Posterior vena cava (tissue), 2 donors: ENCODE measurements around the gene RAMP1. TPM values are rescaled to one million over a fixed set of nuclear protein-coding genes. Genes with fewer than 3 reads are reported as not detected.
"Not testable (repeated sequence)": the region's sequence is repeated elsewhere in the genome, so short reads cannot be mapped to it uniquely, and the experiment has no call there.

Experiments used
- DNase-seq: peaks from one replicate; pipeline ENCODE4 v3.0.0-alpha.2; 2020; ENCODE audit warnings: low spot score
- intact Hi-C, 2 donors: fragments of 100-400 bp; cut with DNase I; formaldehyde crosslinking; loops; one replicate each; pipeline versions ENCODE4 v1.14.1 to v1.14.2; 2022 to 2023
- long read RNA-seq, 2 donors: library from polyadenylated mRNA; unstranded; transcript quantifications; one replicate each; pipeline ENCODE4 v2.0.0, GENCODE V29; 2020 to 2021
- total RNA-seq, 2 donors: library from RNA; stranded (reverse); fragmentation: NEBNext Ultra II Directional; extraction: Animal tissue kit (Norgen Biotek cat#: 25700); gene quantifications; one replicate each; pipeline ENCODE4 v1.2.1, GENCODE V29; 2021
- donor health status: DM: yes; HTN: yes; CAD: no.
- donor health status: DM: yes; HTN: yes; CAD: no.

RAMP1 gene
- total RNA-seq: 100 to 1,000 TPM; 114 to 116 TPM
- long read RNA-seq, donor 1, transcript RAMP1-201 (3 exons, 910 nt): major isoform, 28 of 40 reads
- long read RNA-seq, donor 1, partial matches to known transcripts: 1 of 40 reads
- long read RNA-seq, donor 1, other reads (novel, unspliced or antisense): 8 of 40 reads
- long read RNA-seq, donor 2, transcript RAMP1-201 (3 exons, 910 nt): major isoform, 56 of 67 reads
- long read RNA-seq, donor 2, partial matches to known transcripts: 3 of 67 reads
- long read RNA-seq, donor 2, other reads (novel, unspliced or antisense): 5 of 67 reads

DNA sequence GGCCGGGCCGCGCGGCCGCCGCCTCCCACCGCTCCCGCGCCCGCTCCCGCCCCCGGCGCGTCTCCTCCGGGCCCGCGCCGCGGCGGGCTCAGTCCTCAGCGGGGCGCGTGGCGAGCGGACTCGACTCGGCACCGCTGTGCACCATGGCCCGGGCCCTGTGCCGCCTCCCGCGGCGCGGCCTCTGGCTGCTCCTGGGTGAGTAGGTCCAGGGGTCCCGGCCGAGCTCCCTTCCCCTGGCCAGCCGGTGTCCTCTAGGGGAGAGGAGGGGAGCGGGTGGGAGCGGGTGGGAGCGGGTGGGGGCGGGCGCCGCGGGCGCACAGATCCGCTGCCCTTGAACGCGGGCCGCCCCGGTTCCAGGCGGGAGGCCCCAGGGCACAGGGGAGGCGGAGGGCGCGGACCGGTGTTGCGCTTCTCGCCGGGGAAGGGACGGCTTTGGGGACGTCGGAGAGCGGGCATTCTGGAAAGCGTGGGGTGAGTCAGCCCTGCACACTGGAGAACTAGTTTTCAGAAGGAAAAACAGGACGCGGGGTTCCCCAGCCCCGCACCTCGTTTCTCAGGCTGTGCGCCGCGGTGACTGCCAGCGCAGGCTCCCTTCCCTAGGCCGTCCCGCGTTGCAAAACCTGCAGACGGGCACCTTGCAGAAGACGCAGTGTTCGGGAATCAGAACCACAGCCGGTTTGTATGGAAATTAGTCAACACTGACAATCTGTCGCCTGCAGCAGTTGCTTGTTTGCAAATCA is at the start of gene RAMP1:
Gene RAMP1 (plus strand): TSS at position 91 of the 740 bp plus-strand sequence. CDS start 53 bp downstream, at position 144.
- intact Hi-C loops: loop anchor here (2.0 to 5.0 kb wide), 2 partner anchors 63 to 403 kb away; no protein-coding TSS in a partner anchor
- DNase-seq: no peak

DNA sequence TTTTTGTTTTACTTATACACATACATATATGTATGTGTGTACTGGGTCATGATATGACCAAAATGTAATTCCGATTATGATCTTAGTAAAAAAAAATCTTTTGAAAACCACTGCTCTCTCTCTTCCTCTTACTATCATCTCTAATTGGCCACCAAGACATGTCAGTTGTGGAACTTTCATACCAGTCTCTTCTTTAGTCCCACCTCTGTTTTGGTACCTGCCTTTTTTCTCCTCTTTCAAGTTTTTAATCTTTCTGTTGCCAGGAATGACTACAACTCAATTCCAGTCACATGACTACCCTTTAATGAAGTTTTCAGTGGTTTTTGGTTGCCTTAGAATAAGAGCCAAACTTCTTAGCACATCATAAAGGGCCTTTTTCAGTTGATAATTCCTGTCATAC is 43.8 kb upstream of the RAMP1 start:
- DNase-seq: no peak
- intact Hi-C loops: no loop called here

DNA sequence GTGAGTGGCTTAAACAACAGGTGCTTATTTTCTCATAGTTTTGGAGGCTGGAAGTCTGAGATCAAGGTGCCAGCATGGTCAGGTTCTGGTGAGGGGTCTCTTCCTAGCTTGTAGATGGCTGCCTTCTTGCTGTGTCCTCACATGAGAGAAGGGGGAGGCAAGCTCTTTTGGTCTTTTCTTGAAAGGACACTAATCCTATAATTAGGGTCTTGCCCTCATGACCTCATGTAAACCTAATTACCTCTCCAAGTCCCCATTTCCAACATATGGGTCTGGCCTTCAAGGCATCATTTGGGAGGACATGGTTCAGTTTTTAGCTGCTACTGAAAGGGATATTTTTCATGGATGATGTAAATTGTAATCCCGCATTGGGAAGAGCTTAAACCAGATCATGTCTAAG is 42.9 kb upstream of the RAMP1 start:
- intact Hi-C loops: no loop called here
- no peak for DNase-seq

DNA sequence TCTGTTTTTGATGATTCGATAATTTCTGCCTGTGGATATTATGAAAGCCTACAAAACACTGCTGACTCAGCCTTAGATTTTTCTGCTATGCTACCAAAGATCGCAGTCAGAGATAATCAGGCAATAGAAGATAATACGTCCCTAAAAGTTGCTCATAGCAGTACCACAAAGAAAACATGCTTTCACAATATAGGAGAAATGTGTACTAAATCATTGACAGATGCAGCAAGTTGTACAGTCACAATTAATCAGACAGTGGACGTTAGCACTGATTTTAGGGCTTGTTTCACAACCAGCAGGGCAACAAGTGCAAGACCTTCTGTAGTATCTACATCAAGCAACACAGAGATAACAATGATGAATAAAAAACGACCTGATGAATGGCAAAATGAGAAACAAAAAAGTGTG is 41.4 kb upstream of the RAMP1 start:
- intact Hi-C loops: no loop called here
- DNase-seq: no peak

DNA sequence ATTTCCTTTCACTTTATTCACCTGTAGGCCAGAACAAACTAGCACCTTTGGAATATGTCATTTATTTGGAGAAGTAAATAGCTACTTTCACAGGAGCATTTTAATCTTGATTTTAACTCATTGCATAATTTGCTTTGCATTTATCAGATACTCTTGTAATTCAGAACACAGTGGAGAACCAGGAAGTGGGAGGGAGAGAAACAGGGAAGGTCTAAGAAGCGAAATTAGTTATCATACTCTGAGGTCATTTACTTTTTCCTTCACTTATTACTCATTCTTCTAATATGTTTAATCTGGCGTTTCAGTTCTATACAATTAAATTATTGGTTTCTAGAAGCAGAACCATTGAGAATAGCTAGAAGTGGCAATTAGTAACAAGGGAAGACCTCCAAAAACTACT is 40.2 kb upstream of the RAMP1 start:
- intact Hi-C loops: no loop called here
- DNase-seq: no peak

DNA sequence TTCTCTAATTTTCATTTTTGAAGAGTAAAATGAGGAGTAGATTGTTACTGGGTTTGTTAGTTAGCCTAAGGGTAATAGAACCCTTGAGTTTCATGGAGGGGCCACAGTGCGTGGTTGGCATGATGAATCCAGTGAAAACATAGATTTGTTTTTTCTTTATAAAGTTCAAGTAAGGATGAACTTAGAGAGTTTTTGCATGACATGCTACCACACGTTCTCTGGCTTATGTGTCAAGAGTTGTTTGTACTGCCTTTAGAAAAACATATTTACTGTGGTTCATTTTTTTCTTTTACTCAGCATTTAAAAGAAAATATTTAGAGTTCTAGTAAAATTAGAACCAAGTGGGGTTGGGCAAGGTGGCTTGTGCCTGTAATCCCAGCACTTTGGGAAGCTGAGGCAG is 39.0 kb upstream of the RAMP1 start:
- intact Hi-C loops: no loop called here
- no peak for DNase-seq

DNA sequence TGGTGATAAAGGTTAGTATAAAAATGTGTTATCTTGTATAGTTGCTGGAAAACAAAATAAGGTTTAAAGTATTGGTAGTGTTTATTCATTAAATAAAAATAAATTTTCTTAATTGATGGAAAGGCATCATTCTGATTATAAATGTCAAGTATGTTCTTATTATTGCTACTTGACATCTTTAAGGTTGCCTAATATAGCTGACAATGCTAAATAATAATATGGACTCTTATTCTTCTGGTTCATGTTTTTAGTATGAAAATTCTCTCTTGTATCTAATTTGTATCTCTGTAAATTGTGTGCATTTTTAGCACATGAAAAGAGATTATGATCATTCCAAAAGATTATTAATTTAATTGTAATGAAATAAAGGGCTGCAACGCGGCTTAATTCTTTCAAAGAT is 35.9 kb upstream of the RAMP1 start:
- no peak for DNase-seq
- intact Hi-C loops: no loop called here

DNA sequence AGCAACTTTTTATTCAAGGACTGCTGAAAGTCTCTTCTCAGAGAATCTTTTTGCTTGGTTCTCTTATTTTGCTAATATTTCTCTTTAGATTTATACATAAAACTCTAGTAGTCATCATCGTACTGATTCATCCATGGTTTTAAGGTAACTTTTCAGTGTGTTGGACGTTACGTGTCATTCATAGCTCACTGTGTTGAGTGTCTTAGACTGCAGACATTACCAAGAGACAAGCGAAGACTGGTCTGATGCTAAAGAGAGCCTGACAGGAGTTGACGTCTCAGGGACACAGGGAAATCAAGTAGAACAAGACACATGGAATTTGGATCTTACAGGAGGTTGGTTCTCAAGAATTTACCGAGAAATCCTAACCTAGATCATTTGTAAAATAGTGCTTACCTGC is 35.3 kb upstream of the RAMP1 start:
- no peak for DNase-seq
- intact Hi-C loops: no loop called here

DNA sequence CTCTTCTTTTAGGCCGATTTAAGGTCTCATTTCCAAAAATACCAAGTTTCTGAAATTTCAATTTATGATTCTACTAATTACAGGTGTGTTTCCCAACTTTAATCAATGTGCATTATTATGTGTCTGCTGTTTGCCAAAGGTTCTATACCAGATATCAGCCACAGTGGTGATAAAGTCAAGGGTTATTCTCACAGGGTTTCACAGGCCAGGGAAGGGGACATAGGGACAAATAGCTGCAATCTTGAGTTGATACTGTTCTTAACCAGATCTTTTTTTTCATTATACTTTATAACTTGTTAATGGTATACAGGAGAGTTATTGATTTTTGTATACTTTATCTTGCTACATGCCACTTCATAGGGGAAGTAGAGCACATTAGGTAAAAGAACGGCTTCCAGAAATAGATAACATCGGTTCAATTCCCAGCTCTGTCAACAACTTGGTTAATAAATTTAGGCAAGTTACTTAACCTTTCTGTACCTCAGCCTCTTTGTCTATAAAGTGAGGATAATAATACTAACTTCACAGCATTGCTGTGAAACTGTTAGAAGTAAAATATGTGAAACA is 31.9 kb upstream of the RAMP1 start:
- no peak for DNase-seq
- intact Hi-C loops: no loop called here

DNA sequence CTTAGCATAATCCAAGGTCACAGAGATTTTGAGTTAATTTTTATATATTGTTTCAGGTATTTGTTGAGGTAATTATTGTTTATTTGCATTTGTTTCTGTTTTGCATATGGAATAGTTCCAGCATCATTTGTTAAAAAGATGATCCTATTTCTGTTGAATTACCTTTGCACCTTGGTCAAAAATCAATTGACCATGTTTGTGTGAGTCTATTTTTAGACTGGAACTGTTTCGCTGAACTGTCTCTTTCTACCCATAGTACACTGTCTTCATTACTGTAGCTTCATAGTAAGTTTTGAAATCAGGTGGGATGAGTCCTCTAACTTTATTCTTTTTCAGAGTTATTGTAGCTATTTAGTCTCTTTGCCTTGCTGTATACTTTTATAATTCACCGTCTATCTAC is 28.9 kb upstream of the RAMP1 start:
- intact Hi-C loops: no loop called here

DNA sequence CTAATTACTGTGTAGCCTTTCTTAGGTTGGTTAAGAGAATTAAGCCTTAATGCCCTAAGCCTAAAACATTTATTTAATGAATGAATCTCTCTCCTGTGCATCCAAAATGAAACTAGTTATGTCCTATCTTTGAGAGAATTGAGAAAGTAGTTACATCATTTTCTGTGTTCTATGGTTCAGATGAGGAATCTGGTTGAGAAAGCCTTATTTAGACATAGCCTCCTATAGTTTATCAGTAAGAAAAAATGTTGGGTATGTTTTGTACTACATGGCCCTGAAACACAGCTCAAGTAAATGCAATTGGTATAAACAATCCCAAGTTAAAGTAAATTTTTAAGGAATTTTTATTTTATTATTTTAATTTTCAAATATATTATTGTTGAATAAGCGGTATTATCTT is 25.9 kb upstream of the RAMP1 start:
- intact Hi-C loops: no loop called here
- DNase-seq: no peak

More for the DNA sequence above, 28.9 kb upstream of the RAMP1 start:
- DNase-seq: no peak

DNA sequence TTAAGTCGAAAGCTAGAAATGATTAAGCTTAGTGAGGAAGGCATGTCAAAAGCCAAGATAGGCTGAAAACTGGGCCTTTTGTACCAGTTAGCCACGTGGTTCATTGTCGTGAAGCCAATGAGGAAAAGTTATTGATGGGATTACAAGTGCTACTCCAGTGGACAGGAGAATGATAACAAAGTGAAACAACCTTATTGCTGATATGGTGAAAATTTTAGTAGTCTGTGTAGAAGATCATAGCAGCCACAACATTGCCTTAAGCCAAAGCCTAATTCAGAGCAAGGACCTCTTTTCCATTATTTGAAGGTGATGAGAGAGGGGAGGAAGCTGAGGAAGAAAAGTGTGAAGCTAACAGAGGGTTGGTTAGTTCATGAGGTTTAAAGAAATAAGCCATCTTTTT is 24.1 kb upstream of the RAMP1 start:
- DNase-seq: no peak
- intact Hi-C loops: no loop called here

DNA sequence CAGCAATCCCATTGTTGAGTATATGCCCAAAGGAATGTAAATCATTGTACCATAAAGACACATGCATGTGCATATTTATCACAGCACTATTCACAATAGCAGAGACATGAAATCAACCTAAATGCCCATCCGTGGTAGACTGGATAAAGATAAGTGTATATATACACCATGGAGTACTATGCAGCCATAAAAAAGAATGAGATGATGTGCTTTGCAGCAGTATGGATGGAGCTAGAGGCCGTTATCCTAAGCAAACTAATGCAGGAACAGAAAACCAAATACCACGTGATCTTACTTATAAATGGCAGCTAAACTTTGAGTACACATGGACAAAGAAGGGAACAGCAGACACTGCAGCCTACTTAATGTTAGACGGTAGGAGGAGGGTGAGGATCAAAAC is 18.4 kb upstream of the RAMP1 start:
- intact Hi-C loops: no loop called here
- no peak for DNase-seq

DNA sequence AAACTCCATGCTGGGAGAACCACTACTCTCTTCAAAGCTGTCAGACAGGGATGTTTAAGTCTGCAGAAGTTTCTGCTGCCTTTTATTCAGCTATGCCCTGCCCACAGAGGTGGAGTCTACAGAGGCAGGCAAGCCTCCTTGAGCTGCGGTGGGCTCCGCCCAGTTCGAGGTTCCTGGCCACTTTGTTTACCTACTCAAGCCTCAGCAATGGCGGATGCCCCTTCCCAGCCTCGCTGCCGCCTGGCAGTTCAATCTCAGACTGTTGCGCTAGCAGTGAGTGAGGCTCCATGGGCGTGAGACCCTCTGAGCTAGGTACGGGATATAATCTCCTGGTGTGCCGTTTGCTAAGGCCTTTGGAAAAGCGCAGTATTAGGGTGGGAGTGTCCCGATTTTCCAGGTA is 10.5 kb upstream of the RAMP1 start:
- not testable (repeated sequence) for DNase-seq

DNA sequence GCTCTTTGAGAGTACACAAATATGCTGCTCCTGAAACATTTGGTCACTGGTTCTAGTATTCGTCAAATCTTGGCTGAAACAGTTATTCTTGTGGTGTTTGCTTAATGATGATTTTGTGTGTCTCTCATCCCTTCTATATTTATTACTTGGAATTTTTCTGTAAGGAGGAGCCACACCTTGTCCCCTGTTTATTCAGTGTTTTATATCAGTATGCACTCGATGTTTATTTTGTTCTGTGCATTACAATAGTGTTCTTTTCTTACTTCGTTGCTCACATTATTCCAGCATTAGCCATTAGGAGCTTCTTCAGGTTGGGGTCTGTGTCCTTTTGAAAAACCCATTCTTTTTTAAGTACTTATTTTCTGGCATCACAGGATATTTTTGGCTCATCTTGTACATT is 5.1 kb upstream of the RAMP1 start:
- DNase-seq: no peak
- intact Hi-C loops: no loop called here

More for the DNA sequence above, 10.5 kb upstream of the RAMP1 start:
- intact Hi-C loops: not testable (repeated sequence)

DNA sequence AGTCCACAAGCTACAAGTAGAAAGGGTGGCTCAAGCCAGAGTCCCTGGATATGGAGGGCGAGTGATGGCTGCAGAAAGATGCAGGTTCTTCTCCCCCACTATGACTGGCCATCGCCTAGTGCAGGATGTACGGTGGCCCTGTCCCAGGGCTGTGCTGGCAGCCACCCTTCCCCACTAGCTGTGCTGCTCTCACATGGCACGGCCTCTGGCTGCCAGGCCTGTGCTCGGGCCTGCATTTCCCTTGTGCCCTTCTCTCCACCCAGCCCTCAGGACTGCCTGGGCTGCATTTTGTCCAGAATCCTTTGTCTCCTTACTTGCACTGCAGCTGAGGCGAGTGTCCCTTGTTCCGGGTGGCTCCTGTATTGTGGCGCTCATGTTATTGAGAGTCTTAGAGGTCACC is 1.6 kb upstream of the RAMP1 start:
- DNase-seq: no peak
- intact Hi-C loops: loop anchor here (2.0 to 5.0 kb wide), 2 partner anchors 65 to 405 kb away; no protein-coding TSS in a partner anchor

DNA sequence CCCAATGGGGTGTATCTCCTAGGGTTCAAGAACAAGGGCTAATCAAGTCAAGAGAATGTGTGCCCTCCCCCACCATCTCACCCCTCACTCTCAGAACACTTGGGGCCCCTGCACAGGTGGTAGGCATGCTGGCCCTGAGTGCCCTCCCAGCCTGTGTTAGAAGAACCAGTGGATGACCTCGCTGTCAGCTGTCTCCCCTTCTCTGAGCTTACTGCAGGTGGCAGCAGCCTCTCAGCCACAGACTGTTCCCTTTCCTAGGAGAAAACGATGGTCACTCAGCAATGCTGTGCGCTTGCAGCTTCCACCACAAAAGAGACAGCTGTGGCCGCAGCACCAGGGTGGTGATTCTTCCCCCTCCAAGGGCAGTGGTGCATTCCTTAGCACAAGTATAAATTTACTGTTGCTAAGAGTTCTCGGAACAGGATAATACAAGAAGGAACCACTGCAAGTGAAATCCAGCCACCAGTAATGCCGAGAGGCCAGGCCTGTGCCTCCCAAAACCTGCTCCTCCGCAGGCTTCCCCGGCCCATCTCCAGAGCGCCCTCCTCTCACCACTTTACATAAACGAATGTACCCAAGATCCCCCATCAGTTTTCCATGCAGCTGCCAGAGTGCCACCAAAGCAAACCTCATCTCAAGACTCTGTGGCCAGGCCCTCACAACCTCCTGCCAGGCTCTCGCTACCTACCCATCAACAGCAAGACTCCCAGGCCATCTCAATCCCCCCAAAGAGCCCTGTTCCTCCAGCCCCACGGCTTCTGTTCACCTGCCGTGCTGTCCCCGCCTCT is 935 bp upstream of the RAMP1 start:
- no peak for DNase-seq

DNA sequence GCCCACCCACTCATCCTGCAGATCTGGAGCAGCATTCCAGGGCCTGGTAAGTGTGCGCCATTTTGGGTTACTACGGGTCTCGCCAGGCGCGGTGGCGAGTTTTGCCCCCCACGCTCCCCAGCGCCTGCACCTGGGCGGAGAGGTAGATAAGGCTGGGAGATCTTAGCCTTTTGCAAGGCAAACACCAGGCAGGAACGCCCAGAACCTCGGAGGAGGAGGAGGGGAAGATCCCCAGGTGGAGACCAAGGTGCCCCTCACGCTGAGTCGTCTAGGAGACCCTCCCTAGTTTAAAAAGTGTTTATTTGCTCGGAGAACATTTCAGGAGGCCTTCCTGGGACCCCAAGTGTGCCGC is 365 bp upstream of the RAMP1 start:
- intact Hi-C loops: loop anchor here (2.0 to 5.0 kb wide), 2 partner anchors 64 to 403 kb away; no protein-coding TSS in a partner anchor

More for the DNA sequence above, 935 bp upstream of the RAMP1 start:
- intact Hi-C loops: loop anchor here (2.0 to 5.0 kb wide), 2 partner anchors 64 to 404 kb away; no protein-coding TSS in a partner anchor

DNA sequence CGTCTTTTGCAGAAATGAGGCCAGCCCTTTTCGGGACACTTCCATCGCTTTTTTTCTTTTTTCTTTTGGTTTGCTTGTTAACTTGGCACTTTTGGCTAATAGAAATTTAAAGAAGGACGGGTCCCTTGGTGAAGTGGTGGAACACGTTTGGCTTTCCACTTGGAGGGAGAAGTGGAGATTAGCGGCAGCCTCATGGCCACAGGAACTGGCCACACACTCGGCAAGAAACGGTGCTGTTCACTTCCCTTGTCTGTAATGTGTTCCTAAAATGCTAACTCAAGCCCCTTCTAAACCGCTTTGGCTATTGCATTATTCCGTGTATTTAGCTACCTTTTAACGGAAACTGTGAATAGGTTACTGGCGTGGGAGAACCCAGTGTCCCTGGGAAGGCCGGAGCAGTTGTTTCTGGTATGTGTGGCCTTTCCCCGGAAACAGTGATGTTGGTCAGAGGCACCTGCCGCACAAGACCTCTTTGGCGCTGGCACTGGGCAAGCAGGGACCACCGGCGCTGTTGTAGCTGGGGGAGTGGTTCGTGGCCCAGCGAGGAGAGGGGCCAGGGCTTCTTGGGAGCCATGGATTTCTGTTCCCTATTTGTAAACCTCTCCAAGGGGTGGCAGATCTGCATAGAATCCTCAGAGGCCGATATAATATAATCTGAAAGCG is 981 bp downstream of the RAMP1 start:
- intact Hi-C loops: no loop called here
- DNase-seq: no peak

More for the DNA sequence above, 365 bp upstream of the RAMP1 start:
- DNase-seq: no peak
